Fibroblast of mammary gland (primary cell): Measurements from ENCODE around the gene TMEM86A.
"Not testable (repeated sequence)": the region's sequence is repeated elsewhere in the genome, so short reads cannot be mapped to it uniquely, and the experiment has no call there.

Experiments
- DNase-seq: peaks from one replicate; pipeline ENCODE4 v3.0.0-alpha.2; 2010; ENCODE audit warnings: low read depth
- H3K4me3 ChIP-seq: 2 replicates; pipeline ENCODE4 v1.5.1; 2011; ENCODE audit warnings: low read depth, mild to moderate bottlenecking, low read length, moderate library complexity; ENCODE audit not compliant: control insufficient read depth
- TF ChIP-seq, protein P1 (sequence below): conservative IDR thresholded peaks from 2 replicates; pipeline ENCODE4 v1.5.1; 2011; ENCODE audit warnings: low read depth, low read length, inconsistent platforms; ENCODE audit not compliant: control insufficient read depth, insufficient read depth

TMEM86A gene, protein sequence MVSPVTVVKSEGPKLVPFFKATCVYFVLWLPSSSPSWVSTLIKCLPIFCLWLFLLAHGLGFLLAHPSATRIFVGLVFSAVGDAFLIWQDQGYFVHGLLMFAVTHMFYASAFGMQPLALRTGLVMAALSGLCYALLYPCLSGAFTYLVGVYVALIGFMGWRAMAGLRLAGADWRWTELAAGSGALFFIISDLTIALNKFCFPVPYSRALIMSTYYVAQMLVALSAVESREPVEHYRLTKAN

DNA sequence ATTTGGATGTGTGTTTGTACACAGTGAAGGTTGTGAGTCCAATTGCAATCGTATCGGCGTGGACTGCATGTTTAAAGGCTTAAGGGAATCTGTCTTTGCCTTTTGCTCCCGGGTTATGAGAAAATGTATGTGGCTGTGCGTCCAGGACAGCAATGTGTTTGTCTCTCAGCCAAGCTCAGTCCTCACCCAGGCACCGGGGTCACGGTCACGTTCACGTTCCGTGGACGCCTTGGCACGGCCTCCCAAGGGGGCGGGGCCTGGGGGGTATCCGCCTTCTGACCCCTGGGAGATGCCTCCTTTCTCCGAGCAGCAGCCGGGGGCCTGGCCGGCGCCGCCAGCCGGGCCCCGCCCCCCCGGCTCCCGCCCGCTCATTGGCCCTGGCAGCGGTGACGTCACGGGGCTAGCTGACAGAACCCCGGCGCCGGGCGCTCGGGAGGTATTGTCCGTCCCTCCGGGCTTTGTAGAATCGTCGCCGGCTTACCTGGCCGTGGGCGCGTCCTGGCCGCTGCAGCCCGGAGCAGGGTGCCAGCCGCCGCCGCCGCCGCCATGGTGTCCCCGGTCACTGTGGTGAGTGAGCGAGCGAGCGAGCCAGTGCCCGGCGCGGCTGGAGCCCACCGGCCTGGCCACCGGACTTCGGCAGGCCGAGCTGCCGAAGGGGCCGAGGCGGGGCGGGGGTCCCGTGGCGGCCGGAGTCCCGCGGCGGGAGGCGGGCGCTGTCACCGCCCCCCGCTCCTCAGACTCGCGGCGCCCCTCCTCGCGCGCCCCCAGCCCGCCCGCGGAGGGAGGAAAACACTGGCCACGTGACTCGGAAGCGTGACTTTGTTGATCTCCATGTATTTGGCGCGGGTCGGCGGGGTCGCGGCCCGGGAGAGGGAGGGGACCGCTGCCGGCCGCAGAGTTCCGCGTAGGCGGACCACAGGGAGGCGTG lies at the start of gene TMEM86A:
TSS of gene TMEM86A (plus strand) at position 439 of the 928 bp plus-strand sequence. CDS start at position 547, 108 bp downstream.
- DNase-seq = peak; percentile 56
- TF ChIP-seq, protein P1, sequence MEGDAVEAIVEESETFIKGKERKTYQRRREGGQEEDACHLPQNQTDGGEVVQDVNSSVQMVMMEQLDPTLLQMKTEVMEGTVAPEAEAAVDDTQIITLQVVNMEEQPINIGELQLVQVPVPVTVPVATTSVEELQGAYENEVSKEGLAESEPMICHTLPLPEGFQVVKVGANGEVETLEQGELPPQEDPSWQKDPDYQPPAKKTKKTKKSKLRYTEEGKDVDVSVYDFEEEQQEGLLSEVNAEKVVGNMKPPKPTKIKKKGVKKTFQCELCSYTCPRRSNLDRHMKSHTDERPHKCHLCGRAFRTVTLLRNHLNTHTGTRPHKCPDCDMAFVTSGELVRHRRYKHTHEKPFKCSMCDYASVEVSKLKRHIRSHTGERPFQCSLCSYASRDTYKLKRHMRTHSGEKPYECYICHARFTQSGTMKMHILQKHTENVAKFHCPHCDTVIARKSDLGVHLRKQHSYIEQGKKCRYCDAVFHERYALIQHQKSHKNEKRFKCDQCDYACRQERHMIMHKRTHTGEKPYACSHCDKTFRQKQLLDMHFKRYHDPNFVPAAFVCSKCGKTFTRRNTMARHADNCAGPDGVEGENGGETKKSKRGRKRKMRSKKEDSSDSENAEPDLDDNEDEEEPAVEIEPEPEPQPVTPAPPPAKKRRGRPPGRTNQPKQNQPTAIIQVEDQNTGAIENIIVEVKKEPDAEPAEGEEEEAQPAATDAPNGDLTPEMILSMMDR = no peak
- H3K4me3 ChIP-seq = peak within 1 kb of the TSS; percentile 48

DNA sequence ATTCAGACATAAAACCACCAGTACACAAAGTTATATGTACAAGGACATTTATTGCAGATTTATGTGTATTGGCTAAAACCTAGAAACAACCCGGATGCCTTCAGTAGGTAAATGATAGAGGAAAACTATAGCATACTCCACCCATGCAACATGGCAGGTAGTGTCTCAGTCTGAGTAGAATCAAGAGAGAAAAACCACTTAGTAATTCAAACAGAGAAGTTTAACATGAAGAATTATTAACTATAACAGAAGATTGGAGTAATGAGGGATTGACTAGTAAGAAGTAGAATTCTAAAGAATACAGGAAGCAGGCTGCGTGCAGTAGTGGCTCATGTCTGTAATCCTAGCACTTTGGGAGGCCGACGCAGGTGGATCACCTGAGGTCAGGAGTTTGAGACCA lies 48.2 kb upstream of the TMEM86A start:
- H3K4me3 ChIP-seq = no peak overlapping the region
- TF ChIP-seq, protein P1 = no peak
- no peak for DNase-seq

DNA sequence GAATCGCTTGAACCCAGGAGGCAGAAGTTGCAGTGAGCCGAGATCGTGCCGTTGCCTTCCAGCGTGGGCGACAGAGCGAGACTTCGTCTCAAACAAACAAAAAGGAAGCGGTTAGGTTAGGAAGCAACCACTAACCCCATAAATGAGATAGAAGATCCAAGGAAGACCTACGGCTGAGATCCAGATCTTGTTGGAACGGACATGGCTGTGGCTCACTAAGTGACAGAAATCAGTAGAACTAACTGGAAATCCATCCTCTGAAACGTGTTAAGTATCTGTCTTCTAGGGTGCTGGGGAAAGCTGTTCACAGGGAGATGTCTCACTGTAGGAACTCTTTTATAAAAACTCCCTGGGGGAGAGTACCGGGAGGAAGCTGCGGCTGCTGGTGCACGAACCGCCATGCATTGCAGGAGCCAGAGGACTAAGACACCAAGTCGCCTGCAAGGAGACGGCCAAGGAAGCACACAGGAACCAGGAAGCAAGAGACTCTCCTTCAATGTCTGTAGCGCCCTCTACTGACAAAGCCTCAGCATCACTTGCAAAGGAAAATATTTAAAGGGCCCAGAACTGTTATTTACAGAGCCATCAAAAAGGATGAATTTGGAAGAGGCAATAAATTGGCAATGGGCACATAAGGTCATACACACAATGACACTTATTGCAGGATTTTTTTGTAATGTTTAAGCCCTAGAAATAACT lies 47.6 kb upstream of the TMEM86A start:
- no peak overlapping the region for H3K4me3 ChIP-seq
- TF ChIP-seq, protein P1 = peak; percentile 79
- peak; percentile 76 for DNase-seq

DNA sequence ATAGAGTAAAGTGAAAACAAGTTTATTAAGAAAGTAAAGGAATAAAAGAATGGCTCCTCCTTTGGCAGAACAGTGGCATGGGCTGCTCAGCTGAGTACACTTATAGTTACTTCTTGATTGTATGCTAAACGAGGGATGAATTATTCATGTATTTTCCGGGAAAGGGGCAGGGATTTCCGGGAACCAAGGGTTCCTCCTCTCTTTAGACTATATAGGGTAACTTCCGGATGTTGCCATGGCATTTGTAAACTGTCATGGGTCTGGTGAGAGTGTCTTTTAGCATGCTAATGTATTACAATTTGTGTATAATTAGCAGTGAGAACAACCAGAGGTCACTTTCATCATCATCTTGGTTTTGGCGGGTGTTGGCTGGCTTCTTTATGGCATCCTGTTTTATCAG lies 40.9 kb upstream of the TMEM86A start:
- no peak for DNase-seq
- no peak overlapping the region for H3K4me3 ChIP-seq
- TF ChIP-seq, protein P1 = no peak

DNA sequence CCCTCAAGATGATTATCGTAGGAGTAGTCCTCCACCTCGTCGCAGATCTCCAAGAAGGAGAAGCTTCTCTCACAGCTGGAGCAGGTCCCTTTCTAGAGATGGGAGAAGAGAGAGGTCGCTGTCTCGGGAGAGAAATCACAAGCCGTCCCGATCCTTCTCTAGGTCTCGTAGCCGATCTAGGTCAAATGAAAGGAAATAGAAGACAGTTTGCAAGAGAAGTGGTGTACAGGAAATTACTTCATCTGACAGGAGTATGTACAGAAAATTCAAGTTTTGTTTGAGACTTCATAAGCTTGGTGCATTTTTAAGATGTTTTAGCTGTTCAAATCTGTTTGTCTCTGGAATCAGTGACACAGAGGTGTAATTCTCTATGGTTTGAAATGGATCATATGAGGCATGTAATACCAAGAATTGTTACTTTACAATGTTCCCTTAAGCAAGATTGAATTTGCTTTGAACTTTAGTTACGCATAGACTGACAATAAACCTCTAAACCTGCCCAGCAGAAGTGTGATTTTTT lies 33.2 kb upstream of the TMEM86A start:
- DNase-seq = not testable (repeated sequence)

DNA sequence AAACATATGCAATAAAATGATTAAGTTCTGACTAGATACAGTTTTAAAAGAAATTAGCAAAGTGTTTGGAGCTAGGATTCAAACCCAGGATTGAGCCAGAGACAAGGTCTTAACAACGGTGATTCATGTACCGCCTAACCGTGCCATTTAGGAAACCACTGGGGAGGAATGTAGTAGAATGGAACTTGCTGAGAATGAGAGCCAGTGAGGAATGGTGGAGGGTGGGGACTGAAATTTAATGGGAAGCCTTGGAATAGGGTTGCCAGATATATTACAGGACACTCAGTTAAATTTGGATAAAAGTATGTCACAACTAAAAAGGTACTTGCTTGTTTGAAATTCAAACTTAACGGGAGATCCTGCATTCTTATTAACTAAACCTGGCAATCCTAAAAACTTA lies 30.4 kb upstream of the TMEM86A start:
- DNase-seq = no peak
- TF ChIP-seq, protein P1 = no peak
- H3K4me3 ChIP-seq = no peak overlapping the region

More for the DNA sequence above, 33.2 kb upstream of the TMEM86A start:
- H3K4me3 ChIP-seq = not testable (repeated sequence)

DNA sequence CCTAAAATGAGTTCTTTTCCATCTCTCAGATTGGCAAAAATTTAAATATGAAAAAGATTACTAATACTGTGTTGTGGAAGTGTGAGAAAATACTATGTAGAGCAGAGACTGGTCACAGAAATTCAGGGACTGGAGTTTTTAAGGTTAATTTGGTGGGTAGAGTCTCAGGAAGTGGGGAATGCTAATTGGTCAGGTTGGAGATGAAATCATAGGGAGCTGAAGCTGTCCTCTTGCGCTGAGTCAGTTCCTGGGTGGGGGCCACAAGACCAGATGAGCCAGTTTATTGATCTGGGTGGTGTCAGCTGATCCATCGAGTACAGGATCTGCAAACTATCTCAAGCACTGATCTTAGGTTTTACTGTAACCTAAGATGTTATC lies 29.4 kb upstream of the TMEM86A start:
- TF ChIP-seq, protein P1 = no peak
- DNase-seq = peak; percentile 40
- H3K4me3 ChIP-seq = no peak overlapping the region
